ENCODE data around the gene CLCN1.
"Not testable (repeated sequence)": the region's sequence is repeated elsewhere in the genome, so short reads cannot be mapped to it uniquely, and the experiment has no call there.

CLCN1 gene

GRCh38 chr7:143388051-143388450 is 72.1 kb downstream of the CLCN1 start:
- DNase-seq = no peak

DNA sequence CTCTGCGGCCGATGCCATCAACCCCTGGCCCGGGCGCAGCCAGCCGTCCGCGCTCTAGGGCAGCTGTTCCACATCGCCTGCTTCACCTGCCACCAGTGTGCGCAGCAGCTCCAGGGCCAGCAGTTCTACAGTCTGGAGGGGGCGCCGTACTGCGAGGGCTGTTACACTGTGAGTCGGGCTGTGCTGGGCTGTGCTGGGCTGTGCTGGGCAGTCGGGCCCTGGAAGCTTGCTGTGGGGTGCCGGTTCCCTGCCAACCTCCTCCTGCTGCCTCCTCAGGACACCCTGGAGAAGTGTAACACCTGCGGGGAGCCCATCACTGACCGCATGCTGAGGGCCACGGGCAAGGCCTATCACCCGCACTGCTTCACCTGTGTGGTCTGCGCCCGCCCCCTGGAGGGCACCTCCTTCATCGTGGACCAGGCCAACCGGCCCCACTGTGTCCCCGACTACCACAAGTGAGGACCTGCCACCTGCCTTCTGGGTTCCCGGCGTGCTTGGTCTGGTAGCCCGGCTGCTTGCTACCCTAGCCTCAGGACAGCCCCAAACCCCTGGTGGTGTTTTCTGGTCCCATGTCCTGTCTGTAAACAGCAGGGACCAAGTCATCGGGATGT is 72.7 kb downstream of the CLCN1 start:
- DNase-seq = no peak

GRCh38 chr7:143389316-143390103 is 73.6 kb downstream of the CLCN1 start:
- no peak for DNase-seq

- DNase-seq = no peak
These were observed 74.3 kb downstream of the CLCN1 start for GRCh38 chr7:143390104-143390772.

DNA sequence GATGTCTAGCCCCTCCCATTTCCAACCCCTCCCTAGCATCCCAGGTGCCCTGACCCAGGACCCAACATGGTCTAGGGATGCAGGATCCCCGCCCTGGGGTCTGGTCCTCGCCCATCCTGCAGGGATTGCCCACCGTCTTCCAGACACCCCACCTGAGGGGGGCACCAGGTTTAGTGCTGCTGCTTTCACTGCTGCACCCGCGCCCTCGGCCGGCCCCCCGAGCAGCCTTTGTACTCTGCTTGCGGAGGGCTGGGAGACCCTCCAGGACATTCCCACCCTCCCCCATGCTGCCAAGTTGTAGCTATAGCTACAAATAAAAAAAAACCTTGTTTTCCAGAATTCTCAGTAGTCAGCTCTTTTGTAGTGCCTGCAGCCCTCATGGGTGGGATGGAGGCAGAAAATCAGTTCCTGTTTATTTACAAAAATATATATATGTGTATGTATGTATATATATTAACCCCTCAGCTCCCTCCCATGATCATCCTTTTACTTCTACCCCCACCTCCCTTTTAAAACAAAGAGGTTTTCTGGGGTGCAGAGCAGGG is 74.9 kb downstream of the CLCN1 start:
- no peak for DNase-seq

DNA sequence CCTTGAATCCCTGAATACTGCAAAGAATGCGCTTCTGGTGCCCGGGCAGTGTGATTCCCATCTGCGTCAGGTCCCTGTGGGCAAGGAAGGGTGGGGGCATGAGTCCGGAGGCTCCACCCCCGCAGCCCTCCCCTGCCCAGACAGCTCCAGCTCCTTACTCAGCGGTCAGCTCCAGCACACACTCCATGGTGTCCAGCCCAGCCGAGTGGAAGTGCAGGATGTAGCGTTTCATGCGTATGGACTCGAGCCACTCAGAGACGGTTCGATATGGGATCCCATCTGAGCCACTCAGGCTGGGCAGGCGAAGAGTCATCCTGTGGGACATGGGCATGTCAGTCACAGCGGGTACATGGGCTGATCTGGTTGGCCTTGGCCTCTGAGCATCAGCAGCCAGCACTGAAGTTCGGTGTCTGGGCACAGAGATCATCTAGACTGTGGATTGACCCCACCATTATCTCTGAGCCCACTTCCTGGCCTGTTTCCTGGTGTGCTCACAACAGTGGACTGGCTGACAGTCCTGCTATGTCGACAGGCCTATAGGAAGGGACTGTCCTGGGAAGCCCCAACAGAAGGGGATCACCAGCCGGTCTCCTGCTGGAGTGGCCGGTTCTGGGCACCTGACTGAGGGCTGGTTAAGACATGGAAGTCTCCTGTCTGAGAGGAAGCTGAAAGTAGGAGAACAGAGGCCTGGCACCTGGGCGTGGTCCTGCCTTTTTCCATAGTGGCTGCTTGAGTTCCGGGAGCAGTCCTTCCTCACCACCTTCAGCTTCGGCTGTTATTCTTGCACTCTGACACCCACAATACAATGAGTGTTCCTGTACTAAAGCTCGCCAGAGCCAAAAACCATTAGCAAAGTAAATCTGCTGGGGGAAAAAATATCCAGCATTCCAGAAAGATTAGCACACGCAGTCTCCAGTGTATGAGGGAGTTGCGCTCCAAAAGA is 75.8 kb downstream of the CLCN1 start:
- DNase-seq = no peak

- not testable (repeated sequence) for DNase-seq
These were observed 76.5 kb downstream of the CLCN1 start for GRCh38 chr7:143392427-143392826.

DNA sequence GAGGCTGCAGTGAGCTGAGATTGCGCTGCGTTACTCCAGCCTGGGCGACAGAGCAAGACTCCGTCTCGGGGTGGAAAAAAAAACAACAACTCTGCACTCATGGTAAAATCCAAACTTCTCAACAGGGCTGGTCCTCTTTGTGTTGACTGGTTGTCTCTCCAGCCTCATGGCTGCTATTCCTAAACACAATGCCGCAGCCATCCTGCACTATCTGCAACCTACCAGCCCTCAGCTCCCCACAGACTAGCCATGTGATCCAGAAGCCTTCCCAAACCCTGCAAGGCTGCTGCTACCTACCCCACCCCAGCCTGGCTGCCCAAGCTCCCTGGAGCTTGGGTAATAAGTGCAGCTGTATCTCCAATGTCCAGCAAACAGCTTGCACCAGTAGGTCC is 77.0 kb downstream of the CLCN1 start:
- no peak for DNase-seq

- no peak for DNase-seq
These were observed 77.5 kb downstream of the CLCN1 start for GRCh38 chr7:143393267-143394041.

- DNase-seq = no peak
These were observed 78.2 kb downstream of the CLCN1 start for GRCh38 chr7:143394068-143394467.

DNA sequence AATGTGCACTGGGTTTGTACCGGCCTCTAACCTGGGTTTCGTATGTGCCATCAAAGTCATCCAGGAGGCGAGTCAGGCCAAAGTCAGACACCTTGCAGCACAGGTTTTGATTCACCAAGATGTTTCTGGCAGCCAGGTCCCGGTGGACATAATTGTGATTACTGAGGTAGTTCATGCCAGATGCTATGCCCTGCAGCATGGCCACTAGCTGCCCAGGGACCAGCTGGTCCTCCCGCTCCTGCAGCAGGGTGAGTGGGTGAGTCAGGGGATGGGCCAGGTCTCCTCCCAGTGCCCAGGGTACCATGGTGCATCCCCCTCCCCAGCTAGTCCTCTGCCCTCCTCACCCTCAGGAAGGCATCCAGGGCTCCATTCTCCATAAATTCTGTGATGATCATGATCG is 78.9 kb downstream of the CLCN1 start:
- DNase-seq = no peak

DNA sequence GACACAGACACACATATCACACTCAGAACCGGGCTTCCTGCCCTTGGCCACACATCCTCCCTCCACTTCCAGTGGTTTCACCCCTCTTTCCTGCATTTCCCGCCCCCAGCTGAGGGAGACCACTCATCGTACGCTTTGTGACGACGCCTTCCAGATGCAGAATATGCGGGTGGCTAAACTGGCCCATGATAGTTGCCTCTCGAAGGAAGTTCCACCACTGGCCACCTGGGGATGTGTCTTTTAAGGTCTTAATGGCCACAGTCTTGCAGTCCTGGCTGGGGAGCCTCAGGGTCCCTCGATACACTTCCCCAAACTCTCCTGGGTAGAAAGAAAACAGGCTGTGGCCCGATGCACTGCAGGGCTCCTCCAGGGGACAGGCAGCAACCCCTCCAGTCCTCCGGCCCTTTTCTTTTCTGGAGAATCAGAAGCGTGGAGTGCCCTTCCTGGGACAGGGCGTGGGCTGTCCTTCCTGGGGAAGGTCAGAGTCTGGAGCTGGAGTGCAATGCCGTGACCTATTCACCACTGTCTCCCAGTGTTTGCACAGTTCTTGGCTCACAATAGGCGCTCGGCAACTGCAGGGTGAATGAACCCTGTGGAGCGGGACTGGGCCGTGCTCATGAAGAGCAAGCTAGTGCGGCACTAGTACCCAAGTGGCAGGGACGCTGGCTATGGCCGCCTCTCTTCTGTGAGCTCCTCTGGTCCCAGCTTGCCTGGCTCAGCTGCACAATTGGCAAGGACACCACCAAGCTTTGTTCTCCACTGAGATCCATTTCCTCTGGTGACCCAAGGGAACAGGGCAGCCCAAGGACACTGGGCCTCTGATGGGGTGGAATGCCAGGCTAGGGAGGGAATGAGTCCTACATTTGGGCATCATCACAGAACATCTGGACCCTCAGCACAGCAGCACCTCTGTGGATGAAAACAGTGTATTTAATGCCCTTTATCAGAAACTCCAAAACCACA is 79.6 kb downstream of the CLCN1 start:
- no peak for DNase-seq

DNA sequence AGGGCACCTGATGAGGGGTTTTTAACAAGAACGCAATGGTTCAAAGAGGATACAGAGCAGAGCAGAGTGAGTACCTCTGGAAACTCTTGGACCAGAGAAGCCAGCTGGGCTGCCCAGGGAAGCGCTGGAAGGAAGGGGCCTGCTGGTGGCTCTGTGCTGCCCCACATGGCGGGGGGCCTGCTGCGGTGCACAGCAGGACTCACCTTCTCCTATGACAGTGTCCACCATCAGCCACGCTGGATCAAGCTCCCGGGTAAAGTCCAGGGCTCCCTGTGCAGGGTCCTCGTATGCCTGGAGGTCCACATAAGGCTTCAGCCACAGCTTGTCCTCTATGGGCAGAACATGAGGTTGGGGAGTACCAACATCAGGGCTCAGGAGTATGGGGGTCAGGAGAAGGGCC is 80.3 kb downstream of the CLCN1 start:
- no peak for DNase-seq

- no peak for DNase-seq
These were observed 81.0 kb downstream of the CLCN1 start for GRCh38 chr7:143396625-143397556.

- no peak for DNase-seq
These were observed 82.0 kb downstream of the CLCN1 start for GRCh38 chr7:143397710-143398530.

DNA sequence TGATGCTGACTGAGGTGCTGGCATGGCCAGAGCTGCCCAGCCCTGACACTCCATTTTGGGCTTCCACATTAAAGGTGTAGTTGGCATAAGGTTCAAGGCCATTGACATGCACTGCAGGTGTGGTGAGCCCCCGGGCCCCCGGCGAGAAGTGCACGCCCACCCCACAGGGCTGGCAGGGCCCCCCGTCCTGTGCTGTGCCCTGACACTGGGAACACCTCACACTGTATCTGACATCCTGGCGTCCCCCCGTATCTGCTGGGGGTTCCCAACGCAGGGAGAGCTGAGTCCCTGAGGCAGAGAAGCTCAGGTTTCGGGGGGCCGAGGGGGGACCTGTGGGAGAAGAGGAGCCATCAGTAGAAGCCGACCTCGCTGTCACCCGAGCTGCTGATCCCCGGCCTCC is 82.7 kb downstream of the CLCN1 start:
- no peak for DNase-seq

GRCh38 chr7:143399151-143399550 is 83.2 kb downstream of the CLCN1 start:
- DNase-seq = no peak

GRCh38 chr7:143399642-143400041 is 83.7 kb downstream of the CLCN1 start:
- no peak for DNase-seq

- DNase-seq = no peak
These were observed 85.4 kb downstream of the CLCN1 start for GRCh38 chr7:143401265-143401664.
